ENCODE results near the gene CTBP1.

The CTBP1 gene

DNA sequence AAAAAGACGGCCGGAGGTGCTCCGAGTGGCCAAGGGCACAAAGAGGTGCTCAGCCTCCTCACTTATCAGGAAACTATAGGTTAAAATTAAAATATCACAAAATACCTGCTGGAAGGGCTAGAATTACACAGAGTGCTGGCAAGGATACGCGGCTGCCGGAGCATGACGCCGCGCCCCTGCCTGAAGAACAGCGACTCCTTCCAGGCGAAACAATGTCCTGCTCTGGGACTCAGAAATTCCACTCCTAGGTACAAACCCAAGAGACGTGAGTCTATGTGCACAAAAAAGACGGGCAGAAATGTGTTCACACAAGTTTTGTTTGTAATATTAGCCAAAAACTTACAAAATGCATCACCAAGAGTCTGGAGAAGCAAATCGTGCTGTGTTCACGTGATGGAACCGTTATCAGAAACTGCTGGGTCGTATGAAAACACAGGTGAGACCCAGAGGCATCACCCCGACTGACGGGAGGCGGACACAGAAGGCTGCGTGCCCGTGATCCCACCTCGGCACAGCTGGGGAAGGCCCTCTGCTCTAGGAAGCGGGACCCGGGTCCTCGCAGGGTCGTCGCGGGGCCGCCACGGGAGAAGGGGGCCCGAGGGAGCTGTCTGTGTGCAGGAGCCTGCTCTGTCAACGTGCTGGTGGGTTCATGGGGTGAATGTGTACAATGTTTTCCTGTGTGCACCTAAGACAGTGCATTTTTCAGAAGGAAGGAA is 27.6 kb downstream of the CTBP1 start:
- no peak for FAIRE-seq

DNA sequence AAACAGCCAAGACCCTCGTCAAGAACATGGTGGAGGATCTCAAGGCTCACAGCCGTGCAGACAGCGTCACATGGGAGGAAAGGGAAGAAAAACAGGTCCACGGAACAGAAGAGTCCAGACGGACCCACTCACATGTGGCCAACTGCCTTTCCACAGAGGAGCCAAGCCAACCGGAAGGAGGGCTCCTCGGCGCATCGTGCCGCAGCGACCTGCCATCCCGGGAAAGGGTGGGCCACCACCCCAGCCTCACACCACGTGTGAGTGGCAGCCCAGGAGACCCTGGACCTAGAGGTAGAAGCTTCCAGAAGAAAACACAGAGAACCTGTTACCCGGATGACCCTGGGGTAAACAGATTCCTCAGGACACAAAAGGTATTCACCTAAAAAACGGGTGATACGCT is 28.4 kb downstream of the CTBP1 start:
- no peak for FAIRE-seq

DNA sequence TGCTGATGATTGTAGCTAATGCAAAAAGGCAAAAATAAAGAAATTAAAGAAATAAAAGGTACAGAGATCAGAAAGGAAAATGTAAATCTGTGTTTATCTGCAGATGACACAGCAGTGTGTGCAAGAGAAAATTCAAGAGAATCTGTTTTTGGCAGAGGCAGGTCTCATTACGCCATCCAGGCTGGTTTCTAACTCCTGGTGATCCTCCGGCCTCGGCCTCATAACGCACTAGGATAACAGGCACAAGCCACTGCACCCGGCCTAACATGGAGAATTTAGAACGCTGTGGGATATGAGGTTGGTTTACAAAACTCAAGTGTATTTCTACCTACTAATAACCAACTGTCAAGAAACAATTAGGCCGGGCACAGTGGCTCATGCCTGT is 29.4 kb downstream of the CTBP1 start:
- FAIRE-seq = no peak

DNA sequence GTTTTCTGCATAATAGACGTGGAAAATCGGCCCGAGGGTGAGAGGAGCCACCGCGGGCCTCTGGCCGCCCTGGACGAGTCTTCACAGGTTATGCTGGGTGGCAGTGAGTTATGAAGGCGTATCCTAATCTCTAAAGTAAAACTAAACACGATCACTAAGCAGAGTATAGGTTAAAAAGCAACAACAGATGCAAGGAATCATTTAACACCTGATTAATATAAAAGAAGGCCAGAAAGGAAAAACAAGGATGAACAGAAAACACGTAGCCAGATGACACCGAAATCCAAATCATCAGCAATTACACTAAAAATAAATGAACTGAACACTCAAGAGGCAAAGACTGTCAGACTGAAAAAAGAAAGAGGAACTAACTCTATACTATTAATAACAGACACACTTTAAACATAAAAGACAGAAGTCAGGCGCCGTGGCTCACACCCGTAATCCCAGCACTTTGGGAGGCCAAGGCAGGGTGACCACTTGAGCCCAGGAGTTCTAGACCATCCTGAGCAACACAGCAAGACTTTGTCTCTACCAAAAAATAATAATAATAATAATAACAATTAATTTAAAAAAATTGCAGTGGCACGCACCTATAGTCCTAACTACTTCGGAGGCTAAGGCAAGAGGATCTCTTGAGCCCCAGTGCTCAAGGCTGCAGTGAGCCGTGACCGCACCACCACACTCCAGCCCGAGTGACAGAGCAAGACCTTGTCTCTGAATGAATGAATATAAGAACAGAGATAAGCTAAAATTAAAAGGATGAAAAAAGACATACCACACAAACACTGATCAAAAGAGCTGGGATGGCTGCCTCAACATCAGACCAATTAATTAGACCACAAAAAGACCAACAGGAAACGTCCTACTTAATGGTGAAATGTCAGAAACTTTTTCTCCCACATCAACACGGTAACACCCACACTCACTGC is 30.0 kb downstream of the CTBP1 start:
- FAIRE-seq = no peak

DNA sequence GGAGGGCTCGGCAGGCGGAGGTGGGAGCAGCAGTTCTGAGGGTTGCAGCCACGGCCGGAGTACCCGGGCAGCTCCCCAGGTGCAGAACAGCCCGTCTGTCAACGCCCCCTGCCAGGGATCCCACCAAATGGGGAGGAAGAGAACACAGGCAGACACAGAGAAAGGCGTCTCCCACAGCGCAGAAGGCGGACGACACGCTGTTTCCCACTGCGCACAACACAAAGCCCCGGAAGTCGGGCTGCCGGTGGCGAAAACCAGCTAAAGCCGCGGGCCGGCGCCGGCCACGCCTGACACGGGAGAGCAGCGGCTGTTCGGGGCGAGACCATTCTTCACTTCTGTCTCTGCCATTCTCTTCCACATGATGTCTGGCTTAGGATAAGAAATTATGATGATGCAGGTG is 31.6 kb downstream of the CTBP1 start:
- no peak for FAIRE-seq

DNA sequence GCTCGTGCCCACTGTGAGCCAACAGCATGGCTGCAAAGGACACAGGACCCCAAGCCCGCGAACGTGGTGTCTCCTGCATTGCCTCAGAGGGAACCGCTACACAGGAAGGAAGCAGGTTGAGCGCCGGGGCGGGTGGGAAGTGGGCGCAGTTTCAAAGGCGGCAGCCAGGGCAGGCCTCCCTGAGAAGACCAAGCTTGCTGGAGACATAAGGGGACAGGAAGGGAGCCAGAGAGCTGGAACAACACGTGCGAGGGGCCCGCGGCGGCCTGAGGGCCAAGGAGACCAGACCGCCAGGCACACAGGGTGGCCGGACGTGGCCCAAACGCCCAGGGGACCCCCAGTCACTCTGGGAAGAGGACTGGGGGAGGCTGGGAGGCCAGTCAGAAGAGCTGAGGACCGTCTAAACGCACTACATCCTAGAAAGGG is 32.0 kb downstream of the CTBP1 start:
- no peak for FAIRE-seq

DNA sequence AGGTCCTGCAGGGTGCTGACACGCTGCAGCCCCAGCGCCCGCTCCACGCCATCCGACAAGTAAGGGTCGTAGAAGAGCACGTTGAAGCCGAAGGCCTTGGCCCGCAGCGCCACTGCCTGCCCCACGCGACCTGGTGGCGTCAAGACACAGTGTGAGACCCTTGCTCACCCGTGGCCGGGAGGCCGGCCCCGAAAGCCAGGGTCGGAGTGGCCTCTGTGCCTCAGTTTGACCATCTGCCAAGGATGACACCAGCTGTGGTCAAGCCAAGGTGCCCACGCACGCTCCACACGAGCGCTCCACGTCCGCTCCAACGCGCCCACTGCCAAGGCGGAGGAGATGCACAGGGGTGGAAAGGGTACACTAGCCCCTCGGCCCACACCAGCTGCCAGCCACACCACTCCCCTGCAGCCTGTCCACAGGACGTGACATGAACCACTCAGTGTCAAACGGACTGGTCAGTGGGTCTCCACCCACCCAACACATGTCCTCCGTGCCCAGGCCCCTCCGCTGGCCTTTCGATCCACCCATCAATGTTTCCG is 32.8 kb downstream of the CTBP1 start:
- no peak for FAIRE-seq

DNA sequence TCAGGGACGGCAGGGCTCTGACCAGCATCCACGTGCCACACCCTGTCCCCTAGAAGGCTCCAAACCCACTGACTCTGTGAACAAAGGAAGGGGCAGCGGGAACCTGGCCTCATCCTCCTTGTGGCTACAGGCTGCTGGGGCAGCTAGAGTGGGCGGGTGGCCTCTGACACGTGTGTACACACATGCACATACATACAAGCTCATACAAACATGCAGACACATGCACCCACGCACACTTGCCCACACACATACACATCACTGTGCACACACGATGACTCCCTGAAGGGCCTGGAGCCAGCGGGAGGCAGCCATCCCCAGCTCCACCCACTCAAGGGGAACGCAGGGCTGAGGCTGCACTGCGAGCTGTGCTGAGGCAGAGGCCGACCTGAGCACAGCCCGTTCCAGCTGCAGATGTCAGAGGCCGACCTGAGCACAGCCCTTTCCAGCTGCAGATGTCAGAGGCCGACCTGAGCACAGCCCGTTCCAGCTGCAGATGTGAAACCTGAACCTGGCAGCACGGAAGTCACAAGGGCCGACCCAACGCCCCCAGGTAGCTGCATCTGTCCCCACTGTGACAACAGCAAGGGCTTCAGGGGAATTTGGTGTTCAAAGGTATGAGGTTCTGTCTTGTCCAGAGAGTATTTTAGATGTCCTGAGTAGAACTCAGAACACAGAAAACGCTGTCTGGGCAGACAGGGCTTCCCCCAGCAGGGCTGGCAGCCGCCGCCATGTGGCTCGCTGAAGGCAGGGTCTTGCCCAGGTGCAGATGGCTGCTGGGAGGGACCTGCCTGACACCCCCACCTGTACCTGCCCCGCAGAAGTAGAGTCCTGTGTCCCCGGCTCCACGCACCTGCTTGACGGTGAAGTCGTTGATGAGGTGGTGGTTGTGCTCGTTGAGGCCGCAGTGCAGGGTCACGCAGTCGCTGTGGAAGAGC is 33.5 kb downstream of the CTBP1 start:
- no peak for FAIRE-seq

DNA sequence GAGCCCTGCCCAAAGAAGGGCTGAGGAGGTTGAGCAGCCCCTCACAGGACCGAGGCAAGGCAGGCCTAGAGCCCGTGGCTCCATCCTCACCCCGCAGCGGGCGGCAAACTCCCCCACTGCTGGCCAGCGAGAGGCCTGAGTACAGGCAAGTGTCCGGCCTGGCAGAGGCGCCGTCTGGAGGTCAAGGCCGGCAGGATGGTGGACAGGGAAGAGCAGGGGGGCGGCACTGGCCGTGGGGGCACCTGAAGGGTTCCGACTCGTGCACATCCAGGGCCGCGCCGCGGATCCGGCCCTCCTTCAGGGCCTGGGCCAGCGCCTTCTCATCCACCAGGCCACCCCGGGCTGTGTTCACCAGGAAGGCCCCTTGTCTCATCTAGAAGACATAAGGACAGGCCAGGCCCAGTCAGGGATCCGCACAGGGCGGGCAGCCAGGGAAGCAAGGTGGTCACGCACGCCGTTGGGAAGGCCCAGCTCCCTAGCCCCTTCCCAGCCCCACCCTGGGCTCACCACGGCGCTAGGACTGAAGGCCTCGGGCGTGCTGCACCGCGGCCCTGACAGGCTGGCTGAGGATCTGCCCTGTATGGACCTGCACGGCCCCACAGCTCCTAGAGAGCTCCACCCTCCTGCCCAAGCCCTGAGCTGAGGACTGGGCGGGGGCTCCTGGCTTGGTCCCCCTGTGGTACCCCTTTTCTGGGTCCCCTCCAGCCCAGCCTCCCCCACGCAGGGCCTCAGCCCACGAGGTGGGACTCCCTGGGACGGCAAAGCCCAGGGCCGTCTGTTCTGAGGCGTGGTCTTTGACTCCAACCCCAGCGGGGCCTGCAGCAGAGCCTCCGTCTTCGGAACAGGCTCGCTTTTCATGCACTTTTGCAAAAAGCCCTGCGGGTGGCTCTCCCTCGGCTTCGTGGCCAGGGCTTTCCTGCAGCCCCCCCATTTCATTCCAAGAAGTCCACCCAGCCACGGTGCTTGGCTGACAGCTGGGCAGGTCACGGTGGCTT is 34.5 kb downstream of the CTBP1 start:
- no peak for FAIRE-seq

DNA sequence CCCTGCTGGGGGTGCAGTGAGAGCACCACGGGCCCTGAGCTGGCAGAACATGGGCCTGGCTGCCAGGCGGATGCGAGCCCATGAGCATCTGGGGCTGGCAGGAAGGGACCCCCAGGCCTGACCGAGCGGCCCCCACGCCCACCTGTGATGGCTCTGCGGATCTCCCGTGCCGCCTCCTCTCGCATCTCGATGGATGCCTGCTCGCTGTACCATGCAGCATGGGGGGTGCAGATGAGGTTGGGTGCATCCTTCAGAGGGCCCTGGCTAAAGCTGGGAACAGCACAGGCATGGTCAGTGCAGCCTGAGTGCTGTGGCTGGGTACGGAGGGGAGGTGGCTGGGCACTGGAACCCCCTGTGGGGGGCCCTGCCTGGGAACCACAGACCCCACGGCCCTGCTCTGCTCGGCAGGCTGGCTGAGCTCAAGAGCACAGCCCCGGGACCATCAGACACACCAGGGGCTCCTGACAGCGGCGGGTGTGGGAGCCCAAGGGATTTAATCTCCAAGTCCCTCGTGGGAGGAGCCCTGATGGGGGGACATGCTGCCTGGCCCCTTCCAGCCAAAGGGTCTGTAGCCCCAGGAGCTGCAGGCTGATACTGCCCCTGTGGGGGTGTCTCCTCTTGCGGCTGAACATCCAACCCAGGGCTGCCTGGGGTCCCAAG is 35.5 kb downstream of the CTBP1 start:
- no peak for FAIRE-seq

DNA sequence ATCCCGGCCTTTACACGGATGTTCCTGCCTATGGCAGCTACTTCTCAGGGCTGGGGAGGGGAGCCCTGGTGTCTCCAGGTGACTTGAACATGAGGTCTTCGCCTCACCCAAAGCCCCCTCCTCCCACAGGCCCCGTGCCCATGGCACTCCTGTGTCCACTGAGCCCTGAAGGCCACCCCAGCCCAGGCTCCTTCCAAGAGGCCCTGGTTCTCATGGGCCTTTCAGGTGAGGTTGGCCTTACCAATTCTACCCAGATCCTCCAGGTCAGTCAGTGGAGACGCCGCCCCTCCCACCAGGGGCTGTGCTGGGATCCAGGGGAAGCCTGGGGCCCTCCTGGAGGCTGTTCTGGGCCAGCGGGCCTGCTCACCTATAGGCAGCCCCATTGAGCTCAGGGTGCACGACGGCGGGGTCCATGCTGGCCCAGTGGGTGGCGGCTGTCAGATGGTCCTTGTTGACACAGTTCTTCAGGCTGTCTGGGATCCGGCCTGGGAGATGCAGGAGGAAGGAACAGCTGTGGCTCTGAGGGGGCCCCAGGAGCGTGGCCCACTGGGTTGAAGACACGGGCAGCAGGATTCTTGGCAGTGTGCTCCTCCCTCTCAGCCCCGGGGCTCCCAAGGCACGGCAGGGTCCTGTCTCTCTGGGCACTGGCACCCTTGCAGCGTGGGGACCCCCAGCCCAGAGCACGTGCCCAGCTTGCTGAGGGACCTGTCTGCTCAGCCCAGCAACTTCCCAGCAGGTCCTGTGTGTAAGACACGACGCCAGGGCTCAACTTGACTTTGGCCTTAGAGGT is 36.2 kb downstream of the CTBP1 start:
- FAIRE-seq = no peak

DNA sequence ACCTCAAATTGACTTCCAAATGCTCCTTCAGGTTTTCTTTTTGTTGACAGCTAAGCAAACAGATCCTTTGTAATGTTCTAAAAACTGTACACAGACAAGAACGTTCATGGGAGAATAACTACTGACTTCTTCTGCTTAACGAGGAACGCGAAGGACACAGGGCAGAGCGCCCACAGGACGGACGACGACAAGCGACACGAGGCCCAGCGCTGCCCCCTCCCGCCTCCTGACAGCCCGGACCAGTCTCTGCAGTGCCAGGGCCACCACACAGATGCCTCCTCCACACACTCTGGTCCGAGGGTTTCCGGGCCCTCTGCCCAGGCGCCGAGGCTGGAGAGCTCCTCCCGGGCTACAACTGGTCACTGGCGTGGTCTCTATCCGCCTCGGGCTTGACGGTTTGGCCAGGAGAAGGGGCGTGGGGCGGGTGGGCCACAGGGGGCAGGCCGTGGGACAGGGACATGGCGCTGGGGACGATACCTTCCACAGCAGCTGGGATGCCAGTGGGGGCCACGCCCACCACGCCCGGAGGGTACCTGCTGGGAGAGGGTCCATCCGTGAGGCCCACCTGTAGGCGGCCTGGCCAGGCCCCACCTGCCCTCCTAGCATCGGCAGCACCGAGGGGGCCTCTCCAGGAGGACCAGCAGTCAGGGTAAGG is 36.9 kb downstream of the CTBP1 start:
- FAIRE-seq = peak; percentile 39

DNA sequence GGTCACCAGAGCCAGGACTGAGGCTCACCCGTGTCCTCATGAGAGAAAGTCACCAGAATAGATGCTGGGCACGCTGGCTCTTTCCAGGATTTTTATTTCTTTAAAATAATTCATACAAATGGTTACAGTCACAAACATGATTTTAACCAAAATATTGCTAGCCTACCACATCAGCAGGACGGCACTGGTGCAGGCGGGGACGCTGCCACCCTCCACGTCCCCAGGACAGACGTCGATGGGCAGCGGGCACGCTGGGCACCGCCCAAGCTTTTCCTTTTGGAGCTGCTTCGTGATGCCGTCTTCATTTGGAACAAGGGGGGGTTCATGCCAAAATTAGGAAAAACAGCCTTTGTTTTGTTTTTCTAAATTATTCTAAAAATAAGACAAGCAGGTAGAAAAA is 37.6 kb downstream of the CTBP1 start:
- no peak for FAIRE-seq

DNA sequence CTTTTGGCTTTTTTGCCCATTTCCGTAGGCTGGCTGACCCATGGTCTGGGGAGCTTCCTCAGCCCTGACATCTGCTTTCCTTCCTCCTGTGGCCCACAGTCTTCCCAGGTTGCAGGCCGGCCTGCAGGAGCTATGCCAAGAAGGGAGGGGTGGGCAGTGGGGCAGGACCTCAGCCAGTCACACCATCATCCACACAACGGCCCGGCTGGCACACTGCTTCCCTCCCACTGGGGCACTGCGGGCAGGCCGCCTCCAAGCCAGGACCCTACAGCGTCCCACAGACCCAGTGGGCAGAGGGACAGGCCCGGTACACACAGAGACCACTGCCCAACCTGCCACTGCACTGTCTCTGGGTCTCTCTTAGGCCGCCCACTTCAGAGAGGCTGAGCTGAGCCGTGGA is 38.0 kb downstream of the CTBP1 start:
- no peak for FAIRE-seq

DNA sequence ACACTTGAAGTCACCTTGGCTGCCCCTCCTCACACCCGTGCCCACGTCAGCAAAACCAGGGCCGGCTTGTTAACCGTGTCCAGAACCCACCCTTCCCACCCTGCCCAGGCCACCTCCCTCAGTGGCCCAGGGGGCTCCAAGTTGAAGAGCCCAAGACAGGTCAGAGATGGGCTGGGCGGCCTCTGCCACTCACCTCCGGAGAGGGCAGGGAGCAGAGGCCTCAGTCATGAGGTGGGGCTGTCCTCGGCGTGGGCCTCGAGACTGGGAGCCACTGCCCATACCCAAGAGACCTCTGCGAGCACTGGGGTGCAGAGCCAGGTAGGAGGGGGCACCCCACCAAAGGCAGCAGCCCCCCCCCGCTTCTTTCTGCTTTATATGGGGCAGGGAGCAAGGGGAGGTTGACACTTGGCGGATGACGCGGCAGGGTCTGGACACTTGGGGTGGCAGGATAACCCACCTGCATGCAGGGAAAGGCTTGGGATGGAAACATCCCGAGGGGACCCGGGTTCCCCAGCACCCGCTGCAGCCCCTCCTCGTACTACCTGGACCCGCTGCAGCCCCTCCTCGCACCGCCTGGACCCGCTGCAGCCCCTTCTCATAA is 38.6 kb downstream of the CTBP1 start:
- no peak for FAIRE-seq

DNA sequence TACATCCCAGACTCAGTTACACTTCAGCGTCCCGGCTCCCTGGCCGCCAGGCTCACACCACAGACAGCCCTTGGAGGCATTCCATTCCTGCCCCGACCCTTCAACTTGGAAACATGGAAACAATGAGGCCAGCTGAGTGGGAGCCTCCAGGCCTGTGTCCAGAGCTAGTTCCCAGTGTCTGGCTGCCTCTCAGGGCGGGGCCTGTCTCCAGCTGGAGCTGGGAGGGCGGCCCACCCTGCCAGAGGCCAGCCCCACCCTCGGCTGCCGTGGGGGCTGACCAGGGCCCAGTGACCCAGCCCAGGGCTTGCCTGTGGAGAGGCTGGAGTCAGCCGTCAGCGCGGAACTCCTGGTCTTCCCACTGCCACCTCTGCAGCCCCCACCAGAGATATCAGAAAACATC is 39.1 kb downstream of the CTBP1 start:
- FAIRE-seq = peak; percentile 80

DNA sequence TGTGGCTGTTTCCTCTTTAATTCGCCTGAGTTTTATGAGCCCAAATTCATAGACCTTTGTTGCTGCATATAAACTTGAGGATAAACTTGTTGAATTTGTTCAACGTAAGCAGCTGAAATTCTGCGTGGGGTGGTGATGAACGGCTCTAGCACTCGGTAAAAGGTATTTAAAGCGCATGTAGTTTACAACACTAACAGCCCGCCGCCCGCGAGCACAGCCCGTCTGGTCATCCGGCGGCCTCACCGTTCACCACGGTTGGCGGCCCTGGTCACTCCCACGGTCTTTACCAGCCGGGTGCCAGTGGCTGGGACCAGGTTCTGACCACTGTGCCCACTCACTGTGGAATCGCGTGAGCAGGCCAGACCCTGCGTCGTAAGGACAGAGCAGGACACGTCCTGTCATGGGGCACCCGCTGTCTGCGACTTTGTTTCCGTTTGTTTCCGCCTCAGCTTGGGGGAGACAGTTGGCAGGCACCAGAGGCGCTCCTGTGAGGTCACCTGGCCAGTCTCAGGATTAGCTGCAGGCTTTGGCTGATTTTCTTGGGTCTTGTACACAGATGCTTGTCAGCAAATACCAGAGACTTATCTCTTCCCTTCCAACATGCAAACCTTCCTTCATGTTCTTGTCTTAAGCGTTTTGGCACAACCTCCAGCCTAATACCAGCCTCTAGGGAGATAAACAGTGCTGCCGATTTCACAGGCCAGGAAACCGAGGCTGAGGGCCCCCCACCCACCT is 39.8 kb downstream of the CTBP1 start:
- no peak for FAIRE-seq

DNA sequence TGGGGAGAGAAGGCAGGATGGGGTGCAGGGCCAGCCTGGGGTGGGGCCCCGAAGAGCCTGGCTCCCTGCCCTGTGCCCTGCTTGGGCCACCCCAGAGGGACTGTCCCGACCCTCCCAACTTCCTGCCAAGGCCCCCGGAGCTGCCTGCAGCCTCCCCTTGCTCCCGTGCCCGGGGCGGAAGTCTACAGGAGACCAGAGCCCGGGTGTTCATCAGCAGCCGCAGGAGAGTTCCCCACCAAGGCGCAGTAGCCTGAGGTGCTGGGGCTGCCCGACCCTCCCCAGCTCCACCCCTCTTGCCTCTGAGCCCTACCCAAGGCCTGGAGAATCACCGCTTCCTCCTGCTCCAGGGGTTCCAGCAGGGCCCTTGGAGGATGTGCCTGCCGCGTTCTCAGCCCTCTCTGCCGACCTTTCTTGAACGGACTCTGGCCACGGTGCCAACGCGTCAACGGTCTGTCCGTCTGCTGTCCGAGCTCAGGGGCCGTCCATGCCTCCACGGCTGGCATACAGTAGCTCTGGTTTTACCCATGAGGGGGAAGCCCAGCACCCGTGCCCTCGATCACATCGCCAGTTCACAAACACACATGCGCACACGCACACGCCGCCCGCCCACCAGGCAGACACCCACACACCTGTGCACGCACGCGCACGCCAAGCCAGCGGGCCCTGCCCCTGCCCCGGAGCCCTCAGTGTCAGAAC is 40.5 kb downstream of the CTBP1 start:
- FAIRE-seq = no peak

Data from endometrium (tissue), 2 donors.